Raji (cell line): ENCODE results near the gene PTRH1.

Experiments used
- POLR2A ChIP-seq: IDR thresholded peaks from 2 replicates; pipeline ENCODE4 v1.6.1; 2011; ENCODE audit warnings: low read depth, low read length, control low read depth; ENCODE audit not compliant: insufficient read depth

Gene PTRH1

GRCh38 chr9:127730799-127731410 lies 15.4 kb upstream of the PTRH1 start:
- TF ChIP-seq POLR2A, result no peak

DNA sequence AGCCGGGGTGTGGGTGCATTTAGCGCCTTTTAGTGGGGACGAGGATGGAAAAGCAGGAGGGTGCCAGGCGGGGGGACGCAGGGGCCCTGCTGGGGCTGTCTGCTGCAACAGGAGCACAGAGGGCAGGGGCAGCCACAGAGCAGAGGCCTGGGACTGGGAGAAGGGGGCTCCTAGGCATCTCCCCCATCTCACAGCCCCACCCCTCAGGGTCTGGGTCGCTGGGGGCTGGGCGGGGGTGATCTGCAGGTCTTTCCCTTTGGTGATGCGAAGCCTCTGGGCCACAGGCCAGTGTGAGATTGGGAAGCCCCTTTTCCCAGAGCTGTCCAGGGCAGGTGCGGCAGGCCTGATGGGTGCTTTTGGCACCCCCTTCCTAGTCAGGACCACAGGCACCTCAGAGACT lies 14.8 kb upstream of the PTRH1 start:
- no peak for TF ChIP-seq POLR2A

DNA sequence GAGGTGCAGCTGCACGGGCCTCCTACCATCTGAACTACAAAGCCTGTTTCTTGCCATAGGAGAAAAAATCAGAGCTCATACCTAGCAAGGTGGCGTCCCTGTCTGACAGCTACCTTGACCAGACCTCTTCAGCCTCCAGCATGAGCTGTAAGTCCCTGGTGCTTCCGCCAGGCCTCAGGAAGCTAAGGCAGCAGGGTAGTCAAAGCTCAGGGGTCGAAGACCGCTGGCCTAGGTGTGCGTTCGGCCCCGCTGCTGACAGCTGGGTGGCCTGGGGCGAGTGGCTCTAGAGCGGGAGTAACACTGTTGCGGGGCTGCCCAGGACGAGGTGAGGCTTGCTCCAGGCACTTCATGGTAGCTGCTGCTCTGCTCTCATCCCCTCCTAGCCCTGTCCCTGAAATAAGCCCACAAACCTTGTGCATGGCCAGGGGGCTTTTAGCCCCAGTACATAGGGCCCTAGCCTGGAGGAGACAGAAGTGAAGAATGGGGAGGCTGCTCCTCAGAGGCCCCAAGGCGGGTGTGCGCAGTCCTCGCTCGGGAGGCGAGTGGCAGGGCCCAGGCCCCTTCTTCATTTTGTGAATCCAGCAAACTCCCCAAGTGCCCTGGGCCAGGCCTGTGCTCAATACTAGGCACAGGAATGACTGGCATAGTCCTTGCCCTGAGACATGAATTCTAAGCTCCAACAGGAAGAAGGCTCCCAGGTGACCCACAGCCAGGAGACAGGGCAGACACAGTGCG lies 14.2 kb upstream of the PTRH1 start:
- TF ChIP-seq POLR2A, result no peak

GRCh38 chr9:127728808-127729207 lies 13.3 kb upstream of the PTRH1 start:
- no peak for TF ChIP-seq POLR2A

DNA sequence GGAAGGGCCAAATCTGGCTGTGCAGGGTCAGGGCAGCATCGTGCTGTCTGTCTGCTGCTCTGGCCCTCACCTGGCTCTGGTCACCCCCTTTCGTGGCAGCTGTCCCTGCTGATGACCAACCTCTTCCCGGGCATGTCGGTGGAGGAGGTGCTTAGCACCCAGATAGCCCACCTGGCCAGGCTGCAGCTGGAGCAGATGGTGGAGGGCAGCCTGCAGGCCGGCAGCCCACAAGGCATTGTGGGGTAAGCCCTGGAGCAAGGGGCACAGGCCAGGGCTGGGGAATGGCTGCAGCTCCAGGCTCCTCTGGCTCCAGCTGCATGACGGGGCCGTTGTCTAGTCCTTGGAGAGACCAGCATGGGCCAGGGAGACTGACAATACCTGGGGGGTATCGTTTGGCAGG lies 11.4 kb upstream of the PTRH1 start:
- no peak for TF ChIP-seq POLR2A

DNA sequence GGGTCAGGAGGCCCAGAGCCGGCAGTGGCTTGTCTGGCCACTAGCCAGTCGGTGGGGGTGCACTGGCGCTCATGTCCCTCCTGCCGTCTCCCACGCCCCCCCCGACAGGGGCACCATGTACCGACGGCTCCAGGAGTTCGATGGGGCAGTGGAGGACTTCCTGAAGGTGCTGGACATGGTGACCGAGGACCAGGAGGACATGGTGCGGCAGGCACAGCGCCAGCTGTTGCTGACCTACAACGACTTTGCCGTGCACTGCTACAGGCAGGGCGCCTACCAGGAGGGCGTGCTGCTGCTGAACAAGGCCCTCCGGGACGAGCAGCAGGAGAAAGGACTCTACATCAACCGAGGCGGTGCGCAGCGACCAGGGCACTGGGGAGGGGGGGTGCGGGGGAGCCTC lies 8.5 kb upstream of the PTRH1 start:
- no peak for TF ChIP-seq POLR2A

DNA sequence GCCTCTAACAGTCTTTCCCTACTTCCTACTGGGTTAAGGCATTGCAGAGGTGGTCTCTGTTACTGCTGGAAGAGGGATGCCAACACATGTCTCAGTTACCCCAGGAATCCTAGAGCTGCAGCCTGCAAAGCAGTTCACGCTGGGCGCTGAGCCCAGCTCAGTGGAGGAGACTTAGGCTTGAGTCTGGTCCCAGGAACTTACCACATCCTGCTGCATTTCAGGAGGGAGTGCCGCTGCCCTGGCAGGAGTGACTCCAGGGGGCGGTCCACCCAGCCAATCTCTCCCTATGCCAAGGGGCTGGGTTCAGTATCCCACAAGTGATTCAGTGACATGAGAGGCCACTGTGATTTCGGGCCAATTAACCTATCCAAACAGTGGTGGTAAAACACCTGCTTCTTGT lies 8.0 kb upstream of the PTRH1 start:
- no peak for TF ChIP-seq POLR2A

- TF ChIP-seq POLR2A, result no peak
Observed at GRCh38 chr9:127723013-127723412, 7.5 kb upstream of the PTRH1 start.

DNA sequence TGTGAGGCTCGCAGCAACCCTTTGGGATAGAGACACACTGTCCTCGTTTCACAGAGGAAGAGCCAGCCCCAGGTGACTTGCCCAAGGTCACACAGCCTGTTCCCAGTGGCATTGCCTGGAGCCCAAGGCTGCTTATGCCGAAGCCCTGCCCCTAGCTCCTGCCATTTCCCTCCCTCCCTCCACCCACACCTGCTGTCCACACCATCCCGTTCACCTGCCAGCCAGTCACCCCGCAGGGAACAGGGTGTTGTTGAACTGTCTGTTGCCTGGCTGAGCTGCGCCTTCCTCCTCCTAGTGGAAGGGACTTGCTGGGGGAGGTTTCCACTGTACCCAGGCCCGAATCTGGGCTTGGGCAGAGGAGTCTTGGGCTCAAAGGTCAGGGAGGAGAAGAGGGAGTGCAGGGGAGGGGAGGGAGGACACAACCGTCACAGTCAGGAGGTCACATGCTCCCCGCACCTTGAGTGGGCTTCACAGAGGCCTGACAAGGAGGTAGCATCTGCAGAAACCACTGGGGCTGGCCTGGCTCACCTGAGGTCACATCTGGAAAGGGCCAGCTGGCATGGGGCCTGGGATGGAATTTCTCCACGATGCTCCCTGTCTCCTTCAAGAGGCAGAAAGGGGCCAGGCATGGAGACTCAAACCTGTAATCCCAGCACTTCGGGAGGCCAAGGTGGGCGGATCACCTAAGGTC lies 6.7 kb upstream of the PTRH1 start:
- TF ChIP-seq POLR2A, result no peak

DNA sequence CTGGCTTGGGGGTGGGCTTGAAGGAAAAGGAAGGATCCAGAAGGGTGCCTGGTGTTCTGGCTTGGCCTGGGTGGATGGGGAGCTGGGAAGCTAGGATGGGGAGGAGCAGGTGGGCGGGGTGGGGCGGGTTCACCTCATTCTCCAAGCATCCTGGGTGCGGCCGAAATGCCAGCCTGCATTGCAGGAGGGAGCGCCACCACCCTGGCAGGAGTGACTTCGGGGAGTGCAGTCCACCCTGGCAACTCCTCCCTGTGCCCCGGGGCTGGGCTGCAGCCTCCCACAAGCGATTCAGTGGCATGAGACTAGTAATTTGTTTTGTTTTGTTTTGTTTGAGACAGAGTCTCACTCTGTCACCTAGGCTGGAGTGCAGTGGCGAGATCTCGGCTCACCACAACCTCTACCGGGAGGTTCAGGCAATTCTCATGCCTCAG lies 5.9 kb upstream of the PTRH1 start:
- no peak for TF ChIP-seq POLR2A

GRCh38 chr9:127720865-127721227 lies 5.4 kb upstream of the PTRH1 start:
- no peak for TF ChIP-seq POLR2A

DNA sequence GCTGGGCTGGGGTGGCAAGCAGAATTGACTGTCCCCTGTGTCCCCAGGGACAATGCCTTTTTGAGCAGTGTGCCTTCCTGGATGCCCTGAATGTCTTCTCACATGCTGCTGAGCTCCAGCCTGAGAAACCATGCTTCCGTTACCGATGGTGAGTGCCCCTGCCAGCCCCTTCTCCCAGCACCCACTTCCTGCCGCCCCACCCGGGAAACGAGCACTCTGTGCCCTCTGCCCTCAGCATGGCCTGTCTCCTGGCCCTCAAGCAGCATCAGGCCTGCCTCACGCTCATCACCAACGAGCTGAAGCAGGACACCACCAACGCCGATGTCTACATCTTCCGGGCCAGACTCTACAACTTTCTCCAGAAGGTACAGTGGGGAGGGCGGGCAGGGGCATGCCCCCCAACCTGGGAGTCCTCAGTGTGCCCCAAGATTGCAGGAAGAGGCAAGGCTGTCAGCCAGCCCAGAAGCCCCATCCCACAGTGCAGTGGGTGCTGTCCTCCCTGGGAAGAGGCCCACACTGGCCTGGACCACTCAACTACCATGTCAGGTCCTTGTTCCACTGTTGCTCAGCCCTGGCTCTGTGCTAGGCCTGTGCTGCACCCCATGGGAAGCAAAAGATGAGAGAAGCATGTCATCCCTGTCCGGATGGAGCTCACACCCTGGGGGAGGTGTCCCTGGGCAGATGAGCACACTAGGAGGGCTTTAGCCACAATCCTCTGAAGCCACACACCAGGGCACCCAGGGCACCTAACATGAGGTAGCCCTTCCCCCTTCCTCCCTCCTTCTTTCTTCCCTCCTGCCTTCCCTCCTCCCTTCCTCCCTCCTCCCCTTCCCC lies 4.8 kb upstream of the PTRH1 start:
- TF ChIP-seq POLR2A, result no peak

- no peak for TF ChIP-seq POLR2A
Observed at GRCh38 chr9:127717766-127718165, 2.3 kb upstream of the PTRH1 start.

DNA sequence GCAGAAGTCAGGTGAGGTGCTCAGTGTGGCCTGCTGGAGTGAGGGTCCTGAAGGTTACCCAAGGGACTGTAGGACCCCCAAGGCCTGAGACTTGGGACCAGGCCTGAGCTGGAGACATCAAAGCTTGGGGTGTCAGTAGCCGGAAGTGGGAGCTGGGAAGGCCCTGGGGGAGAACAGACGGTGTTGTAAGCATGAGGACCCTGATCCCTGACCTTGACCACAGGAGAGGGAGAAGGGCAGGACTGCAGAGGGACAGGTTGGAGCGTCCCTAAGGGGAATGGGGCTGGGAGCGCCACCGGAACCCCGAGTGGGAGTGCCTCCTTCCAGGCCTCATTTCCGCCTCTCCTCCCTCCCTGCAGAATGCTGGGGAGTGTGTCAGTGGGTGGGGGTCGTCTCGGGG lies 949 bp upstream of the PTRH1 start:
- TF ChIP-seq POLR2A, result no peak

GRCh38 chr9:127714951-127715469 lies 453 bp downstream of the PTRH1 start:
- no peak for TF ChIP-seq POLR2A
